GM20000 (cell line): Measurements from ENCODE around the gene ELAVL1.
"Not testable (repeated sequence)": the region's sequence is repeated elsewhere in the genome, so short reads cannot be mapped to it uniquely, and the experiment has no call there.

Source experiments
- DNase-seq: peaks from one replicate; pipeline ENCODE4 v3.0.0; 2012; ENCODE audit warnings: low spot score
- TF ChIP-seq, protein P1 (sequence below): IDR thresholded peaks from 2 replicates; pipeline ENCODE4 v1.5.1; 2012; ENCODE audit warnings: mild to moderate bottlenecking, control low read depth; ENCODE audit errors: extremely low read depth, missing control alignments

The ELAVL1 gene

DNA sequence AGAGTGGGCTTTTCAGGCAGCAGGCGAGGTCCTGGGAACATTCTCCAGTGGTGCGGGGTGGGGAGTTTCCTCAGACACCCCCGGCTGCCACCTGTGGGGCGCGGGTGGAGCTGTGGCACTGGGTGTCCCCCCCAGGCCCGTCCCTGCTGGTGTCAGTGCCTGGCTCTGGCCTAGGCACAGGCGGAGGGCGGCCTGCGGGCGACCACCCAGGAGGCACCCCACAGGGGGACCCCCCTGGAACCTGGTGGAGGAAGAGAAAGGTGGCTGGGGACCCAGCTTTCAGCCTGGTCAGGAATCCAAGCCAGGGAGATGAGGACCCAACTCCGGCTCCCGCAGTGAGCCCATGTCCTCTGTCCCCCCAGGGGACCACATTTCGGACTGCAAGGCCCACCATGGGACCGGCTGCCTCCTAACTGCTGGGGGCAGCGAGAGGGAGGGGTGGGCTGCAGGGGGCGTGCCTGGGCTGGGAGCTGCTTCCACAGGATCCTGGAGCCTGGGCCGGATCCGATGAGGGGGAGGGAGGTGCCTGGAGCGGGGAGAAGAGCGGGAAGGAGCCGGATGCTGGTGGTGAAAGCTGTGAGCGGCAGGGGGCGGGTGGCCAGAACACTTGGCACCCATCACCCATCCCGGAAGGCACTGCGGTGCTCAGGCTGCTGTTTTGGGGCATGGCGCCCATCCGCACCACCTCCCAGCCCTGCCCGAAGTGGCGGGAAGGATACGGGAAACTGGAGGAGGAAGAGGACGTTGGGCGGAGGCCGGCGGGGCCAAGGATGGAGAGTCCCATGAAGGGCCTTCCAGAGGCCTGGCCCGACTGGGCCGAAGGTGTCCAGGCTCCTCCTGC, 74.0 kb downstream of the ELAVL1 start:
- TF ChIP-seq, protein P1, sequence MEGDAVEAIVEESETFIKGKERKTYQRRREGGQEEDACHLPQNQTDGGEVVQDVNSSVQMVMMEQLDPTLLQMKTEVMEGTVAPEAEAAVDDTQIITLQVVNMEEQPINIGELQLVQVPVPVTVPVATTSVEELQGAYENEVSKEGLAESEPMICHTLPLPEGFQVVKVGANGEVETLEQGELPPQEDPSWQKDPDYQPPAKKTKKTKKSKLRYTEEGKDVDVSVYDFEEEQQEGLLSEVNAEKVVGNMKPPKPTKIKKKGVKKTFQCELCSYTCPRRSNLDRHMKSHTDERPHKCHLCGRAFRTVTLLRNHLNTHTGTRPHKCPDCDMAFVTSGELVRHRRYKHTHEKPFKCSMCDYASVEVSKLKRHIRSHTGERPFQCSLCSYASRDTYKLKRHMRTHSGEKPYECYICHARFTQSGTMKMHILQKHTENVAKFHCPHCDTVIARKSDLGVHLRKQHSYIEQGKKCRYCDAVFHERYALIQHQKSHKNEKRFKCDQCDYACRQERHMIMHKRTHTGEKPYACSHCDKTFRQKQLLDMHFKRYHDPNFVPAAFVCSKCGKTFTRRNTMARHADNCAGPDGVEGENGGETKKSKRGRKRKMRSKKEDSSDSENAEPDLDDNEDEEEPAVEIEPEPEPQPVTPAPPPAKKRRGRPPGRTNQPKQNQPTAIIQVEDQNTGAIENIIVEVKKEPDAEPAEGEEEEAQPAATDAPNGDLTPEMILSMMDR = no peak
- DNase-seq = no peak

DNA sequence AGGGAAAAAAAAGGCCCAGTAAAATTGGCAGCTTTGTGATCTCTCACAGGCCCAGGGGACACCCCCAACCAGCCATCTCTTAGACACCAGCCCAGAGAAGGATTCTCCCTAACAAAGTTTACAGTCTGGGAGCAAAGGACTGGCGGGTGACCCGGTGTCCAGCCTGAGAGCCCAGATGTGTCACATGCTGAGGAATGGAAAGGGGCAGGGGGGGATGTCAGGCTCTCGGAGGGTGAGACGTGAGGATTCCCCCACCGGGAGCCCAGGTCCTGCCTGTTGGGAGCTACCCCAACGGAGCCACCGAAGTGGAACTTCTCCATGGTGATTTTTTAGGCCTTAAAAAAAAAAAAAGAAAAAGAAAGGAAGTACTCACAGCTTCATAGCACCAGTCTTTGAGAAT, 74.7 kb downstream of the ELAVL1 start:
- DNase-seq = no peak
- TF ChIP-seq, protein P1 = no peak

DNA sequence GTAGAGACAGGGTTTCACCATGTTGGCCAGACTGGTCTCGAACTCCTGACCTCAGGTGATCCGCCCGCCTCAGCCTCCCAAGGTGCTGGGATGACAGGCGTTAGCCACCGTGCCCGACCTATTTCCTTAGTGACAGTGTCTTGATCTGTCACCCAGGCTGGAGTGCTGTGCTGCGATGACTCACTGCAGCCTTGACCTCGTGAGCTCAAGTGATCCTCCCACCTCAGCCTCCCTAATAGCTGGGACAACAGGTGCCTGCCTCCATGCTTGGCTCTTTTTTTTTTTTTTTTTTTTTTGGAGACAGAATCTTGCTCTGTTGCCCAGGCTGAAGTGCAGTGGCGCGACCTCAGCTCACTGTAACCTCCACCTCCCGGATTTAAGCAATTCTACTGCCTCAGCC, 75.4 kb downstream of the ELAVL1 start:
- not testable (repeated sequence) for DNase-seq

DNA sequence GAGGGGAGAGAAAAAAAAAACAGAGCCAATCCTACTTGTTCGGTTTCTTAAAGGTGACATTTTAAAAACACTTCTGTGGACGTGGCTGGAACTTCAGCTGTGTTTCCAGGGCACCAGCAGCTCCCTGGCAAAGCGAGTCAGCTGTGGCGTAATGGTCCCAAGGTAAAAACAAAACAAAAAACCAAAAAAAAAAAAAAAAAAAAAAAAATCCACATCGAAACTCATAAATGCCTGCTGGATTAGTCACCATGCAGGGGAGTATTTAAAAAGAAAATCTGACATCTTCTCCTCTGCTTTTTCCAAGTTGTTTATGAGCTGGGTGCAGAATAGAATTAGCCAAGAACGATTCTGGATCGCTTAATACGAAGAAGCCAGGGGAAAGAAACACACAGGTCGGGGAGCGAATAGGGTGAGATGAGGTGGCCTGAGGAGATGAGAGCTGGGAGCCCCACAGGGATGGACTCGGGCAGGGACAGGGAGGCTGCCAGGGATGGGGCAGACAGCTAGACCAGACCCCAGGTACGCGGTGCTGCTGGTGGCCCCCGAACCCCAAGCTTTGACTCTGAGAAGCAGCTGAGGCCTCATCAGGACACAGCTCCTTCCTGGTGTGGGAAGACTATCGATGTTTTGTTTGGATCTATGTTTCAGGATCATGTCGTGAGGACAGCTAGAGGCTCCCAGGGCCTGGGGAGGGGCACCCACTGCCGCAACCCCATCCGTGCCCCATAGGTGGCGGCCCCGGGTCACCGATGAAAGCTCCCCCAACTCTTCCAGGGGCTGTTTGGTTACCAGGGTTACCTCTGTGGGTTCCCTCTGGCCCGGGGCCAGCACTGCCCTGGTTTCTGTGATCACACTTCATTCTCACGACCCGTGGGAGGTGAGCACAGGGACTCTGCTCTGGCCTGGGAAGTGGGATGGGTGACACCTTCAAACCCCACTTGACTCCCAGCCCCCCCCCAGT, 76.4 kb downstream of the ELAVL1 start:
- TF ChIP-seq, protein P1 = no peak
- peak; percentile 73 for DNase-seq

DNA sequence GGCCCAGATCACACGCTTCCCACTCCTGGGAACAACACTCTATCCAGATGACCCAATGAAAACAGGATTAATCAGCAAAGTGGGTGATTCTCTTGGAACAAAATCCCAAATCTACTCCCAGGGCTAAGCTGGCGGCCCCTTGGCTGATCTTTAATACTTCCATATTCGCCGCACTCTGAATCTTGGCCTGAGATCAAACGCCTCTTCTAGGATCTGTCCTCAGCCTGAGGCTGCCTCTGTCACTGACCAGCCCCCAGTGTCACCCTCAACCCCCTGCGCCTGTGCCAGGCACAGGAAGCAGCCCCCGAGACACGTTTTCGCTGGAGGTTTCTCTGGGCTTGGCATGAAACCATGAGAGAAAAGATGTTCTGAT, 77.1 kb downstream of the ELAVL1 start:
- DNase-seq = no peak

DNA sequence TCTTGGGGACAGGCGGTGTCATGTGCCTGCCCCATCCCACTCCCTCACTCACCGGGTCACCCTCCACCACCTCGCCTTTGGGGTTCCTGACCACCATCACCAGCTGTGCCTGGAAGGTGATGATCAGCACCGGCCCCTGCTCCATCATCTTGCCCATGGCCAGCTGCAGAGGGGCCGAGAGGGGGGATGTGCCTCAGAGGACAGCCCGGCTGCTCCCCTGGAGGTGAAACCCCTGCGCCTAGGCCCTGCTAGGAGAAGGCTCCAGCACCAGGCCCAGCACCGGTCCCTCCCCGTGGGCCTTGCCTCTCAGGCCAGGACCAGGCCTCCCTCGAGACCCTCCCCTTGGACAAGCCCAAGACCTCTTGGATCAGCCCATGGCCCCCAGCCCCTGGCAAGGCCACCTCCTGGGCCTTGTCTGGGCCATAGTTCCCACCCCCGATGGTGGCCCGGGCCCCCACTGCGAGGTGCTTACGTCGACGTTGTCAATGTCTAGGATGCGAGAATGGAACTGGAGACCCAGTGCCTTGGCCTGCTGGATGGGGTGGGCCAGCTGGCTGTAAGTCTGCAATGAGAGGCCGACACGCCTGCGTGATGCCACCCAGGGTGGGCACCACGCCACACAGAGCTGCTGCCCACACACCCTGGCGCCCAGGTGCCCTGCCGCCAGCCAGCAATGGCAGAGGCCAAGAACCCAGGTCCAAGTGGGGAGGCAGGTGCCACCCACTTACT, 77.7 kb downstream of the ELAVL1 start:
- TF ChIP-seq, protein P1 = no peak
- DNase-seq = no peak

More for the DNA sequence above, 77.1 kb downstream of the ELAVL1 start:
- TF ChIP-seq, protein P1 = no peak

DNA sequence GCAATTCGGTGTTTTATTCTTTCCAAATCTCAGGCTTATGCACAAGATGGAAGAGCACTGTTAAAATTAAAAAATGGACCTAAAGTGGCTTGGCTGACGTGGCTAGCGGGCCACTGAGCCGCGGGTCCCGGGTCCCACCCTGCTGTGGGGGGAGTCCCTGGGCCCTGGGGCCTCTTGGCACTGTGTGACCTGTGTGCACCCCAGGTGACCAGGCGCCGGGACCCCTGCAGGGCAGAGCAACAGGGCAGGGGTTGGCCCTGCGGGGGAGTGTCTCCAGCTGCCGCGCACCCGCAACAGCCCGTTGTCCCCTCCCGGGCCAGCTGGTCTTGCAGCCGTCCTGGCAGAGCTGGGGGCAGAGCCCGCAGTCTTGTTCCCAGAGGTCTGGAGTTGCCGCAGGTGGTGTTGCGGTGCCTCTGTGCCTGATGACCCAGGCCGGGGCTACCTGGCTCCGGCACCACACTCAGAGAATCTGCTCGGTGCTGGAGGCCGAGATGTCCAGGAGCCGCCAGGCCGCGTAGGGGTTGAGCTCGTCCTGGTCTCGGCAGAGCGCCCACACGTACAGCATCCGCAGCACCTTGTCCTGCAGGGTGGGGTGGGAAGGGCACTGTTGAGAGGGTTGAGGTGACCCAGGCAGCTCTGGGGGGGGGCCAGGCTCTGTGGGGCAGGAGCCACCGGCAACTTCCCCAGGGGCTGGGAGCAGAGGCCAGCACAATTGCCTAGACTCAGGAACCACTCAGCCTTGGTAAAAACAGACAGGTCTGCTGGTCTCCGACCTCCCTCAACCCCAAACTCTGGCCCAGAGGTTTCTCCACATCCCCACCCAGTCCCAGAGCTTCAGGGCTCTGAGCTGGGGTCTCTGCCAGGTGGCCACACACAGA, 78.5 kb downstream of the ELAVL1 start:
- DNase-seq = no peak
- TF ChIP-seq, protein P1 = no peak
